CD4-positive, alpha-beta T cell (primary cell): ENCODE measurements around the gene ARHGEF3. TPM values are rescaled to one million over a fixed set of nuclear protein-coding genes. Genes with fewer than 3 reads are reported as not detected.

ENCODE experiments used
- ATAC-seq: fragments of 200-7000 bp; cut with Tn5 transposase; one replicate; pipeline ENCODE4 v1.10.0; 2022; ENCODE audit warnings: mild to moderate bottlenecking; ENCODE audit not compliant: poor library complexity
- CTCF ChIA-PET: fragments of 350-600 bp; sonication (Branson Sonifier 250); formaldehyde crosslinking; loops from one replicate; lab custom pipeline; 2021; ENCODE audit warnings: antibody characterized with exemption, inconsistent platforms; lab: Charles Lee
- POLR2A ChIA-PET: fragments of 350-600 bp; sonication (Branson Sonifier 250); formaldehyde crosslinking; loops from one replicate; lab custom pipeline; 2021; ENCODE audit warnings: antibody characterized with exemption, inconsistent platforms; lab: Charles Lee
- DNase-seq, 14 experiments: peaks; one replicate each; pipeline ENCODE4 v3.0.0-alpha.2; 2013 to 2020; ENCODE audit warnings: mixed read lengths in 2 of 14
- H3K27ac ChIP-seq, 2 donors: one replicate each; pipeline versions ENCODE4 v1.5.1 to v1.7.0; 2013; ENCODE audit warnings: low read length in 2 of 2, low read depth in 1 of 2, mild to moderate bottlenecking in 1 of 2
- H3K27me3 ChIP-seq, 2 experiments: 1 replicate in 1 of 2; 2 replicates in 1 of 2; pipeline versions ENCODE4 v1.6.1 to v1.7.0; 2013; ENCODE audit warnings: low read length in 2 of 2, control low read depth in 1 of 2, mild to moderate bottlenecking in 1 of 2, moderate library complexity in 1 of 2; ENCODE audit not compliant: insufficient read depth in 2 of 2, control insufficient read depth in 1 of 2
- H3K36me3 ChIP-seq: one replicate; pipeline ENCODE4 v1.6.1; 2013; ENCODE audit warnings: low read length, control low read depth; ENCODE audit not compliant: insufficient read depth
- H3K4me1 ChIP-seq: one replicate; pipeline ENCODE4 v1.6.1; 2013; ENCODE audit warnings: low read length, control low read depth; ENCODE audit not compliant: insufficient read depth
- H3K4me3 ChIP-seq: one replicate; pipeline ENCODE4 v1.5.1; 2013; ENCODE audit warnings: mild to moderate bottlenecking, low read length, moderate library complexity
- H3K9me3 ChIP-seq, 2 experiments: 1 replicate in 1 of 2; 2 replicates in 1 of 2; pipeline versions ENCODE4 v1.6.1 to v1.7.0; 2013; ENCODE audit warnings: low read length in 2 of 2, mild to moderate bottlenecking in 2 of 2, control low read depth in 1 of 2, moderate library complexity in 1 of 2; ENCODE audit not compliant: control insufficient read depth in 1 of 2, insufficient read depth in 1 of 2
- H3K27ac Mint-ChIP-seq: one replicate; pipeline ENCODE4 v1.8.0; 2020; ENCODE audit warnings: mixed read lengths
- H3K27me3 Mint-ChIP-seq: one replicate; pipeline ENCODE4 v1.8.0; 2021; ENCODE audit warnings: mixed read lengths
- H3K36me3 Mint-ChIP-seq: one replicate; pipeline ENCODE4 v1.8.0; 2021; ENCODE audit warnings: low read depth, mixed read lengths
- H3K4me1 Mint-ChIP-seq: one replicate; pipeline ENCODE4 v1.8.0; 2021; ENCODE audit warnings: low read depth, mixed read lengths
- H3K4me3 Mint-ChIP-seq: one replicate; pipeline ENCODE4 v1.8.0; 2020; ENCODE audit warnings: mild to moderate bottlenecking, mixed read lengths
- H3K9me3 Mint-ChIP-seq: one replicate; pipeline ENCODE4 v1.8.0; 2020; ENCODE audit warnings: mixed read lengths
- CTCF ChIP-seq: fragments of 200-600 bp; IDR thresholded peaks from one replicate; pipeline ENCODE4 v1.8.0; 2022; ENCODE audit warnings: antibody characterized with exemption, mild to moderate bottlenecking
- intact Hi-C, 2 experiments: fragments of 100-400 bp; cut with DNase I in 1 of 2; cut with micrococcal nuclease in 1 of 2; formaldehyde crosslinking; loops; one replicate each; pipeline versions ENCODE4 v1.15.1 to v1.9.0; 2023 to 2025; cut with DNase I, micrococcal nuclease
- total RNA-seq, 174 experiments: library from RNA in 2 of 174; stranded (reverse) in 2 of 174; gene quantifications; one replicate each; pipeline ENCODE4 v1.2.3 and lab custom pipeline; 2021 to 2026

Gene ARHGEF3
- total RNA-seq, 2 experiments from 2014 or later = 46.4 to 46.6 TPM

- peak; percentile 75 for TF ChIP-seq CTCF
- no peaks in the 10 kb centered on the region for H3K27me3 Mint-ChIP-seq
- Histone ChIP-seq H3K36me3 (peaks cover 19% of the 10 kb centered on the region), H3K9me3 (no peaks in the 10 kb centered on the region), H3K4me1 (peaks cover 45% of the 10 kb centered on the region), H3K4me3 (peak overlapping the region; percentile 98), H3K27me3 (no peaks in the 10 kb centered on the region), H3K27ac (peak overlapping the region; percentile 63 to 85)
- H3K36me3 Mint-ChIP-seq = peaks cover 41% of the 10 kb centered on the region
- no peaks in the 10 kb centered on the region for H3K9me3 Mint-ChIP-seq
- peak overlapping the region; percentile 89 for H3K27ac Mint-ChIP-seq
- intact Hi-C loops = loop anchor here in 1 of 2 experiments (1.0 to 2.0 kb wide), 3 partner anchors 15 to 97 kb away; no protein-coding TSS in a partner anchor
- POLR2A ChIA-PET = interaction anchor here (0.7 to 7.6 kb wide), 34 partner anchors 9 to 242 kb away, joined by 3 to 251 read pairs (median 7); partner anchors contain the start of genes CCDC66 and TASOR
- CTCF ChIA-PET = interaction anchor here (0.6 to 6.5 kb wide), 33 partner anchors 12 to 196 kb away, joined by 3 to 114 read pairs (median 5); no protein-coding TSS in a partner anchor
- peaks cover 74% of the 10 kb centered on the region for H3K4me1 Mint-ChIP-seq
- peak overlapping the region; percentile 95 for H3K4me3 Mint-ChIP-seq
- DNase-seq = peak in 4 of 14 experiments; percentile 37 to 90 (median 87)
- ATAC-seq = no peak
Measured at GRCh38 chr3:56799251-56799882, 2.4 kb downstream of the ARHGEF3 start.

- no peak for TF ChIP-seq CTCF
- Histone ChIP-seq H3K27me3 (no peaks in the 10 kb centered on the region), H3K9me3 (no peaks in the 10 kb centered on the region), H3K36me3 (peaks cover 19% of the 10 kb centered on the region), H3K4me1 (peaks cover 54% of the 10 kb centered on the region), H3K27ac (peak overlapping the region; percentile 6 to 8), H3K4me3 (no peak overlapping the region)
- DNase-seq (no peak), ATAC-seq (no peak)
- ChIA-PET POLR2A (interaction anchor here (0.7 to 7.6 kb wide), 6 partner anchors 14 to 240 kb away, joined by 3 to 251 read pairs (median 50); partner anchors contain the start of gene CCDC66), CTCF (interaction anchor here (6.0 to 6.5 kb wide), 2 partner anchors 10 to 95 kb away, joined by 50 to 114 read pairs; no protein-coding TSS in a partner anchor)
- peak overlapping the region; percentile 89 for H3K27ac Mint-ChIP-seq
- intact Hi-C loops = no loop called here
- no peaks in the 10 kb centered on the region for H3K9me3 Mint-ChIP-seq
- H3K4me1 Mint-ChIP-seq = peaks cover 81% of the 10 kb centered on the region
- H3K4me3 Mint-ChIP-seq = peak overlapping the region; percentile 95
- peaks cover 55% of the 10 kb centered on the region for H3K36me3 Mint-ChIP-seq
- no peaks in the 10 kb centered on the region for H3K27me3 Mint-ChIP-seq
Measured at GRCh38 chr3:56796996-56797395, 4.8 kb downstream of the ARHGEF3 start.

GRCh38 chr3:56796202-56796601 lies 5.5 kb downstream of the ARHGEF3 start:
- peak overlapping the region; percentile 19 for H3K4me3 ChIP-seq
- H3K36me3 ChIP-seq = peaks cover 19% of the 10 kb centered on the region
- peak in 4 of 14 experiments; percentile 33 to 47 (median 44) for DNase-seq
- peak overlapping the region; percentile 95 for H3K4me3 Mint-ChIP-seq
- H3K4me1 Mint-ChIP-seq = peaks cover 85% of the 10 kb centered on the region
- H3K27me3 Mint-ChIP-seq = no peaks in the 10 kb centered on the region
- H3K27me3 ChIP-seq = no peaks in the 10 kb centered on the region
- H3K9me3 ChIP-seq = no peaks in the 10 kb centered on the region
- intact Hi-C loops = no loop called here
- ChIA-PET CTCF (interaction anchor here (1.2 kb wide), 1 partner anchor 38 kb away, joined by 3 read pairs; no protein-coding TSS in a partner anchor), POLR2A (interaction anchor here (7.6 kb wide), 1 partner anchor 13 kb away, joined by 251 read pairs; no protein-coding TSS in a partner anchor)
- H3K27ac Mint-ChIP-seq = peak overlapping the region; percentile 89
- no peak for TF ChIP-seq CTCF
- ATAC-seq = no peak
- H3K36me3 Mint-ChIP-seq = peaks cover 50% of the 10 kb centered on the region
- H3K4me1 ChIP-seq = peaks cover 61% of the 10 kb centered on the region
- no peaks in the 10 kb centered on the region for H3K9me3 Mint-ChIP-seq
- peak overlapping the region; percentile 6 to 61 for H3K27ac ChIP-seq
